H1 (cell line): ENCODE measurements around the gene PLBD2. TPM values are rescaled to one million over a fixed set of nuclear protein-coding genes. Genes with fewer than 3 reads are reported as not detected.

Experiments used
- KDM1A ChIP-seq: fragments of 200-600, 300-600 bp; sonication (generic); IDR thresholded peaks from 2 replicates; pipeline ENCODE4 v1.7.1; 2016; ENCODE audit warnings: mild to moderate bottlenecking, low read length, borderline replicate concordance
- MAFK ChIP-seq: IDR thresholded peaks from 2 replicates; pipeline ENCODE4 v1.6.1; 2012; ENCODE audit warnings: low read depth, mild to moderate bottlenecking, improper control_type of control experiment, low read length
- RNF2 ChIP-seq: fragments of 200-900, 300-1000 bp; sonication (generic); IDR thresholded peaks from 2 replicates; pipeline ENCODE4 v1.7.1; 2016; ENCODE audit warnings: borderline replicate concordance, low read depth, mild to moderate bottlenecking, antibody characterized with exemption, low read length; ENCODE audit not compliant: poor library complexity, severe bottlenecking; ENCODE audit errors: missing control alignments
- SRF ChIP-seq: IDR thresholded peaks from 2 replicates; pipeline ENCODE4 v1.6.1; 2011; ENCODE audit warnings: mild to moderate bottlenecking, low read depth, low read length, moderate library complexity
- SUZ12 ChIP-seq: fragments of 200-600 bp; sonication (generic); IDR thresholded peaks from 2 replicates; pipeline ENCODE4 v1.6.1; 2012; ENCODE audit warnings: mild to moderate bottlenecking, inconsistent platforms, low read length, moderate library complexity, mixed read lengths
- TAF1 ChIP-seq: IDR thresholded peaks from 2 replicates; pipeline ENCODE4 v1.6.1; 2011; ENCODE audit warnings: mild to moderate bottlenecking, low read depth, low read length
- polyA plus RNA-seq, 7 experiments: library from polyadenylated mRNA; depleted of rRNA in 3 of 7; stranded (reverse) in 5 of 7; unstranded in 2 of 7; fragments of >200 nt in 5 of 7; fragments of 200-250 nt in 2 of 7; gene quantifications; 1 replicate in 5 of 7; 2 replicates in 1 of 7; 4 replicates in 1 of 7; pipeline versions ENCODE4 v1.2.1 to v1.2.3, GENCODE V29; 2011 to 2013; ENCODE audit warnings: missing spikeins in 2 of 7, mixed read lengths in 2 of 7
- total RNA-seq: library from RNA; stranded (reverse); fragmentation: NEBNext Ultra II Directional; extraction: Animal tissue kit (Norgen Biotek cat#: 25700); gene quantifications from 2 replicates; pipeline ENCODE4 v1.2.1, GENCODE V29; 2021
- TF ChIP-seq, protein P1 (sequence below): IDR thresholded peaks from 2 replicates; pipeline ENCODE4 v1.6.1; 2012; ENCODE audit warnings: inconsistent platforms
- TF ChIP-seq, protein P2 (sequence below): IDR thresholded peaks from 2 replicates; pipeline ENCODE4 v1.6.1; 2012; ENCODE audit warnings: low read length, inconsistent platforms

PLBD2 gene
- total and polyA plus RNA-seq, 2 of the 8 experiments (the other 6 are each of a cell fraction or from before 2014, with no cell fraction given): 16.8 to 33.5 TPM

- no peak for TF ChIP-seq KDM1A
- no peak for TF ChIP-seq TAF1
- no peak for TF ChIP-seq RNF2
- TF ChIP-seq, protein P1, sequence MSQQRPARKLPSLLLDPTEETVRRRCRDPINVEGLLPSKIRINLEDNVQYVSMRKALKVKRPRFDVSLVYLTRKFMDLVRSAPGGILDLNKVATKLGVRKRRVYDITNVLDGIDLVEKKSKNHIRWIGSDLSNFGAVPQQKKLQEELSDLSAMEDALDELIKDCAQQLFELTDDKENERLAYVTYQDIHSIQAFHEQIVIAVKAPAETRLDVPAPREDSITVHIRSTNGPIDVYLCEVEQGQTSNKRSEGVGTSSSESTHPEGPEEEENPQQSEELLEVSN: no peak
- TF ChIP-seq SUZ12: no peak
- TF ChIP-seq MAFK: no peak
- no peak for TF ChIP-seq SRF
- TF ChIP-seq, protein P2, sequence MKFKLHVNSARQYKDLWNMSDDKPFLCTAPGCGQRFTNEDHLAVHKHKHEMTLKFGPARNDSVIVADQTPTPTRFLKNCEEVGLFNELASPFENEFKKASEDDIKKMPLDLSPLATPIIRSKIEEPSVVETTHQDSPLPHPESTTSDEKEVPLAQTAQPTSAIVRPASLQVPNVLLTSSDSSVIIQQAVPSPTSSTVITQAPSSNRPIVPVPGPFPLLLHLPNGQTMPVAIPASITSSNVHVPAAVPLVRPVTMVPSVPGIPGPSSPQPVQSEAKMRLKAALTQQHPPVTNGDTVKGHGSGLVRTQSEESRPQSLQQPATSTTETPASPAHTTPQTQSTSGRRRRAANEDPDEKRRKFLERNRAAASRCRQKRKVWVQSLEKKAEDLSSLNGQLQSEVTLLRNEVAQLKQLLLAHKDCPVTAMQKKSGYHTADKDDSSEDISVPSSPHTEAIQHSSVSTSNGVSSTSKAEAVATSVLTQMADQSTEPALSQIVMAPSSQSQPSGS: no peak
- TF ChIP-seq, all 59 proteins: peak for 0
Measured at GRCh38 chr12:113320401-113320800, 38.0 kb upstream of the PLBD2 start (continued).
